ENCODE results near the gene CYP46A1.

CYP46A1 gene

DNA sequence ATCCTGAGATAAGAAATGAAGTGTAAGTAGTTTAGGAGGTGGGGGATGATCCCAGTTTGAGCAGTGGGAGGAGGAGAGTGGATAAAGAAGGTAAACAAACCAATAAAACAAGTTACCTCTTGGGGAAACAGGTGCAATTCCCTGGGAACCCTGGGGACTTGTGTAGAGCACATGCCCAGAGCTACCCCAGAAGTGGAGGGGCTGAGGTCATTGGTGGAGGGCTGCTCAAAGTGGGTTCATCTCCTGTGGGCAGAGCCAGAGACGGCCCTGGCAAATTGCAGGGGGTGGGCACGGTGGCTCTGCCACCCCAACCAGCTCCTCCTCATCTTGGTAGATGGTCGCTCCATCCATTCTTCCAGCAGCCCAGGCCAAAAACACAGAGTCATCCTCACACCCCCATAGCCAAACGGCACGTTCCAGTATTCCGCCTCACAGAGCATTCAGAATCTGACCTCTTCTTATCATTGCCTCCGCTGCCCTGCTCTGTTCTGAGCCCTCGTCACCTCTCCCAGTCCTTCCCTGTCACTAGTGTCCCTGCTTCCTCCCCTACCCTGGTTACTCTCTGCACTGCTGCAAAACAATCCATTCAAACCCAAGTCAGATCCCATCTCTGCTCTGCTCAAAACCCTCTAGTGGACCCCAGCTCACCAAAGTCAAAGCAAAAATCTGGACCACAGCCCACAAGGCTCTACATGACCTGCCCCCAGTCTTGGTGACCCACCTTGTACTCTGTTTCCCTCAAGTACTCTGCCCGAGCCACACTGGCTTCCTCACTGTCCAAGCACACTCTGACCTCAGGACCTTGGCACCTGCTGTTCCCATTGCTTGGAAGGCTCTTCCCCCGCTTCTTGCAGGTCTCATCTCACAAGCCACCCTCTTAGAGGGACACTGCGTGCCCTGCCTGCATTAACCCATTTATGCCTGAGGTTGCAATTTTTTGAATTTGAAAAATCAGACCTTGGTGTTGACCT, 5.5 kb downstream of the CYP46A1 start:
- DNase-seq: no peak

DNA sequence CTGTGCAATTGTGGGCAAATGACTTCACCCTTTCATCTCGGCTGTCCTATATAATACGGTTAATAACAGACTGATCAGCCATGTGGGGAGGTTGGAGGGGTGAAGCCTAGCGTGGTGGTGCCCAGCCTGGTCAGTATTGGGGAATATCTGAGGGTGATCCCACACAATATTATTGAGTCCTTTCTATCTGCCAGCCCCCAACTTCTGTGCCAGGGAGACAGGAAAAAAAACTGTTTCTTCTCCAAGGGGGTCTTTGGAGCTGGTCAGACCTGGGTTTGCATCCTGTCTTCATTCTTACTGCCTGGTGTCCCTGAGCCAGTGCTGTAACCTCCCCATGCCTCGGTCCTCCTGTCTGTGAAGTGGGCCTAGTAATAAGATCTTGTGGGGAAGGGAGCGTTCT, 6.5 kb downstream of the CYP46A1 start:
- no peak for DNase-seq

DNA sequence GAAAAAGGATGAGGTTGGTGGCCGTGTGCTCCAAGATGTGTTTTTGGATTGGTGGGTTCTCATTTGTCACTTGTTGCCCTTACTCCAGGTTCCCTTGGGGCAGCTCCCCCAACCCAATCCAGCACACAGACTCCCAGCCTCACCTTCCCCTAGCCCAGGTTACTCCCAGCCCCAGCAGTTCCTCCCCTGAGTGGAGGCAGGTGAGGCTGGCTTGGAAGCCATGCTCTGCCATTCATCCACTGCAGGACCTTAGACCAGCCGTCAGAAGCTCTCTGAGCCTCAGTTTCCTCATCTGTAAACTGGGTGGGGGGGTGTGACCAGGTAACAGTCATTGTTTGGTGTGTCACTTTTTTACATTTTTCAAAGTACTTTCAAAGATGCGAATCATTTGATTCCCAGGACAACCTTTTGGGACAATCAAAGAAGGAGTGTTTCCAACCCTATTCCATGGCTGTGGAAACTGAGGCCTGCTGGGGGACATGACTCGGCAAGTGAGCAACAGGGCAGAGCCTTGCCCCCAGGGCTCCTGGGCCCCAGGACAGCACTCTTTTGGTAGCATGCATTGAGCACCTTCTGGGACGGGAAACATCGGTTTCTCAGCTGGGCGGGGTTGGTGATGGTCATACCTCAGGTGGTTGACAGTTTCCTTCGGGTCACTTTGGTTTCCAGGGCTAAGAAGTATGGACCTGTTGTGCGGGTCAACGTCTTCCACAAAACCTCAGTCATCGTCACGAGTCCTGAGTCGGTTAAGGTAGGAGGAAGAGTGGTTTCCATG, 7.2 kb downstream of the CYP46A1 start:
- DNase-seq: no peak

GRCh38 chr14:99693918-99694317, 9.8 kb downstream of the CYP46A1 start:
- no peak for DNase-seq

GRCh38 chr14:99696929-99697328, 12.8 kb downstream of the CYP46A1 start:
- no peak for DNase-seq

DNA sequence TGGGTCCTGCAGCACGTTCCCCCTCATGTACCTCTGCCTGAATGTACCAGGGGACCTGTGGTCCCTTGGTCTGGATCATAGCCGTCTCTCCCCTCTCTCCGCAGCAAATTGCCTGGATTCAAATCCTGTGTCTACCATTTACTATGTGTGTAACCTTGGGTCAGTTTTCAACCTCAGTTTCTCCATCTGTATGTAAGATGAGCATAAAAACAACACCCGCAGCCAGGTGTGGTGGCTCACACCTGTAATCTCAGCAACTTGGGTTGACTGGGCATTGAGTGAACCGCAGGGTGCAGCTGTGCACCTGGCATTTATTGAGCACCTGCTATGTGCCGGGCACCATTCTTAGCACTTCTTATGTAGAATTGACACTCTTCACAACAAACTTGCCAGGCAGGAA, 14.1 kb downstream of the CYP46A1 start:
- no peak for DNase-seq

- no peak for DNase-seq
Measured at GRCh38 chr14:99698642-99699041, 14.5 kb downstream of the CYP46A1 start.

GRCh38 chr14:99699085-99699760, 15.1 kb downstream of the CYP46A1 start:
- DNase-seq: no peak

DNA sequence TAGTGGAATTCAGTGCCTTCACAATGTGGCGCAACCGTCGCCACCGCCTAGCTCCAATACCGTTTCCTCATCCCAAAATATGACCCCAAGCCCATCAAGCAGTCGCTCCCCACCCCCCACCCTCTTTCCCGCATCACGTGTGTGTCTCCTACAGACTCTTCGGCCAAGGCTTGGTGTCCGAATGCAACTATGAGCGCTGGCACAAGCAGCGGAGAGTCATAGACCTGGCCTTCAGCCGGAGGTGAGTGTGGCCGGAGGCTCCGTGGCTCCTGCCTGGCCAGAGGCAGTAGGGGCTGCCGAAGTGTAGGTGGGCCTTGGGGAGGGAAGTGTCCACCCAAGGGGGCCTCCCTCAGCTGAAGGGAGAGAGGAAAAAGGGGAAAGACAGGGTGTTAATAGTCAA, 15.8 kb downstream of the CYP46A1 start:
- DNase-seq: no peak

DNA sequence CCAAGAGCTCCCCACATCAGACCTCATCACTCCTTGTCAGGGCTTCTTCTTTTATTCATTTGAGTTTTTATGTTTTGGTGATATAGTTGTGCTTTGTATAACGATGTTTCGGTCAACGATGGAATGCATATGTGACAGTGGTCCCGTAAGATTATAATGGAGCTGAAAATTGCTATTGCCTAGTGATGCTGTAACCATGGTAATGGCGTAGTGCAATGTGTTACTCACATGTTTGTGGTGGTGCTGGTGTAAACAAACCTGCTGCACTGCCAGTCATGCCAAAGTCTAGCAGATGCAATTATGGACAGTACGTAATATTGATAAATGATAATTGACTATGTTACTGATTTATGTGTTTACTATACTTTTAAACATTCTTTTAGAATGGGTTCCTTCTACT, 16.3 kb downstream of the CYP46A1 start:
- no peak for DNase-seq

DNA sequence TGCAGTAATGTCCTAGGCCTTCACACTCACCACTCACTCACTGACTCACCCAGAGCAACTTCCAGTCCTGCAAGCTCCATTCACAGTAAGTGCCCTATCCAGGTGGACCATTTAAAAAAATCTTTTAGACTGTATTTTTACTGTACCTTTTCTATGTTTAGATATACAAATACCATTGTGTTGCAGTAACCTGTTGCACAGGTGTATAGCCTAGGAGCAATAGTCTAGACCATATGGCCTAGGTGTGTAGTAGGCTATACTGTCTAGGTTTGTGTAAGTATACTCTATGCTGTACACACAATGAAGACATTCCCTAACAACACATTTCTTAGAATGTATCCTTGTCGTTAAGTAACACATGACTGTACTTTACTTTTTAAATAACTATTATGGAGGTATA, 17.2 kb downstream of the CYP46A1 start:
- DNase-seq: no peak

- no peak for DNase-seq
Measured at GRCh38 chr14:99702115-99702514, 18.0 kb downstream of the CYP46A1 start.

- no peak for DNase-seq
Measured at GRCh38 chr14:99703381-99703780, 19.3 kb downstream of the CYP46A1 start.

DNA sequence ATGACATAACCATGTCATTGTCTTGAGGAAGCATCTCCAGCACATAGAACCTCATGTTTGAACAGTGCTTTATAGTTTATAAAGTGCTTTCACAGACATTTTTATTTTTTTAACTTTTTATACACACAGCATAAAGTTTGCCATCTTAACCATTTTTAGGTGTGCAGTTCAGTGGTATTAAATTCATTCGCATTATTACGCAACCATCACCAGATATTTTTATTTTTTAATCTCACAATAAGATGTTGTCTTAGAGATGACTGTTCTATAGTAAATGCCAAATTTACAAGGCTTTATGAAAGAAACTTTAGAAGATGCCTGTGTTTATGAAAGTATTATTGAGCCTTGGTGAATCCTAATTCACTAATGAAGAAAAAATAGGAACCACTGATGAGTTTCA, 19.9 kb downstream of the CYP46A1 start:
- DNase-seq: no peak

- no peak for DNase-seq
Measured at GRCh38 chr14:99706107-99706900, 22.2 kb downstream of the CYP46A1 start.

- no peak for DNase-seq
Measured at GRCh38 chr14:99707420-99707819, 23.3 kb downstream of the CYP46A1 start.

- DNase-seq: no peak
Measured at GRCh38 chr14:99707921-99708320, 23.8 kb downstream of the CYP46A1 start.

GRCh38 chr14:99708449-99708848, 24.4 kb downstream of the CYP46A1 start:
- no peak for DNase-seq

DNA sequence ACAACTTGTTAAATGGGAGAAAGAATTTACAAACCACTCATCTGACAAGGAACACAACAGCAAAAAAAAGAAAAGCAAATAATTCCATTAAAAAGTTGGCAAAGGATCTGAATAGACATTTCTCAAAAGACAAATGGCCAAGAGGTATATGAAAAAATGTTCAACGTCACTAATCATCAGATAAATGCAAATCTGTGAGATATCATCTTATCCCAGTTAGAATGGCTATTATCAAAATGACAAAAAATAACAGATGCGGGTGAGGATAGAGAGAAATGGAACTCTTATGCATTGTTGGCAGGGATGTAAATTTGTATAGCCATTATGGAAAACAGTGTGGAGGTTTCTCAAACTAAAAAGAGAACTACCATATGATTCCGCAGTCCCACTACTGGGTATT, 29.9 kb downstream of the CYP46A1 start:
- DNase-seq: no peak

- DNase-seq: no peak
Measured at GRCh38 chr14:99715266-99716000, 31.3 kb downstream of the CYP46A1 start.

GRCh38 chr14:99716091-99716849, 32.2 kb downstream of the CYP46A1 start:
- no peak for DNase-seq
